Spleen (tissue), 11 donors: ENCODE data around the gene RPL29. TPM values are rescaled to one million over a fixed set of nuclear protein-coding genes. Genes with fewer than 3 reads are reported as not detected.
A peak's percentile ranks its signal among the peaks of the same experiment; 100 is the strongest.

Experiments used
- DNase-seq: peaks from one replicate; pipeline ENCODE4 v3.0.0-alpha.2; 2020
- H3K27ac ChIP-seq, 8 donors: fragments of 200-600 bp; sonication (generic) in 7 of 8; 1 replicate in 4 of 8; 2 replicates in 4 of 8; pipeline versions ENCODE4 v1.5.0 to v1.8.0; 2016 to 2021; ENCODE audit warnings: inconsistent platforms in 4 of 8, mild to moderate bottlenecking in 4 of 8, moderate library complexity in 1 of 8
- H3K27me3 ChIP-seq, 7 donors: fragments of 200-600 bp; sonication (generic) in 6 of 7; replicated peaks in 1 of 7; 1 replicate in 4 of 7; 2 replicates in 3 of 7; pipeline versions ENCODE4 v1.5.0 to v1.8.0; 2016 to 2021; ENCODE audit warnings: inconsistent platforms in 3 of 7, mild to moderate bottlenecking in 1 of 7
- H3K36me3 ChIP-seq, 6 donors: fragments of 200-600 bp; sonication (generic) in 5 of 6; 1 replicate in 4 of 6; 2 replicates in 2 of 6; pipeline versions ENCODE4 v1.5.0 to v1.8.0; 2016 to 2021; ENCODE audit warnings: inconsistent platforms in 2 of 6
- H3K4me1 ChIP-seq, 6 donors: fragments of 200-600 bp; sonication (generic) in 5 of 6; 1 replicate in 3 of 6; 2 replicates in 3 of 6; pipeline versions ENCODE4 v1.5.0 to v1.8.0; 2016 to 2021; ENCODE audit warnings: inconsistent platforms in 3 of 6
- H3K4me3 ChIP-seq, 8 donors: fragments of 200-600 bp; sonication (generic) in 7 of 8; 1 replicate in 4 of 8; 2 replicates in 4 of 8; pipeline versions ENCODE4 v1.5.0 to v1.8.0; 2016 to 2021; ENCODE audit warnings: inconsistent platforms in 4 of 8, mild to moderate bottlenecking in 4 of 8, moderate library complexity in 2 of 8
- H3K9me3 ChIP-seq, 8 donors: fragments of 200-600 bp; sonication (generic) in 7 of 8; 1 replicate in 4 of 8; 2 replicates in 4 of 8; pipeline versions ENCODE4 v1.5.0 to v1.8.0; 2016 to 2021; ENCODE audit warnings: inconsistent platforms in 4 of 8
- POLR2A ChIP-seq, 3 donors: fragments of 450-650 bp; IDR thresholded peaks; one replicate each; pipeline ENCODE4 v1.5.1; 2017; ENCODE audit warnings: antibody characterized with exemption in 3 of 3, mild to moderate bottlenecking in 1 of 3
- POLR2AphosphoS5 ChIP-seq, 3 donors: sonication (generic); formaldehyde crosslinking; IDR thresholded peaks; one replicate each; pipeline ENCODE4 v1.5.1; 2017; ENCODE audit warnings: antibody characterized with exemption in 3 of 3
- WGBS, 5 donors: extraction: QIAGEN DNeasy Blood & Tissue Kit in 3 of 5; methylation state at CpG; one replicate each; pipeline versions ENCODE4 v1.1.5 to v1.1.7; 2013 to 2018; 5-methylcytosine and 5-hydroxymethylcytosine counted together
- intact Hi-C: fragments of 100-400 bp; cut with DNase I; formaldehyde crosslinking; loops from one replicate; pipeline ENCODE4 v1.15.0; 2023; ENCODE audit warnings: low total_unique reads
- polyA plus RNA-seq, 3 donors: library from polyadenylated mRNA; stranded (reverse); fragments of 200-250 nt; gene quantifications; one replicate each; pipeline ENCODE4 v1.2.1, GENCODE V29; 2013
- total RNA-seq, 7 donors: library from RNA; depleted of rRNA in 3 of 7; stranded (reverse); fragments of >200 nt in 3 of 7; fragmentation: NEBNext Ultra II Directional in 4 of 7; extraction: Animal tissue kit (Norgen Biotek cat#: 25700) in 4 of 7; gene quantifications; one replicate each; pipeline versions ENCODE4 v1.1.0 to v1.2.1, GENCODE V29; 2016 to 2021
- TF ChIP-seq, protein P1 (sequence below), 11 experiments: fragments of 200-600 bp in 7 of 11; fragments of 450-650 bp in 4 of 11; sonication (generic) in 4 of 11; IDR thresholded peaks in 8 of 11; conservative IDR thresholded peaks in 3 of 11; 1 replicate in 7 of 11; 2 replicates in 4 of 11; pipeline versions ENCODE4 v1.4.0 to v1.8.0; 2016 to 2021; ENCODE audit warnings: antibody characterized with exemption in 11 of 11, inconsistent platforms in 4 of 11, mild to moderate bottlenecking in 1 of 11
- donor health status: healthy with polysubstance abuse.
- donor health status: DM: no; HTN: no; CAD: no; lungs with moderate emphysema.
- donor health status: DM: no; HTN: no; CAD: no.
- donor health status: Bipolar disorder and iron deficiency.
- donor health status: healthy.
- donor health status: DM: no; HTN: no; CAD: no.
- donor health status: DM: yes; HTN: yes; CAD: no.

The RPL29 gene
- total and polyA plus RNA-seq, 10 donors: 684 to 4,302 (median 1,095) TPM

DNA sequence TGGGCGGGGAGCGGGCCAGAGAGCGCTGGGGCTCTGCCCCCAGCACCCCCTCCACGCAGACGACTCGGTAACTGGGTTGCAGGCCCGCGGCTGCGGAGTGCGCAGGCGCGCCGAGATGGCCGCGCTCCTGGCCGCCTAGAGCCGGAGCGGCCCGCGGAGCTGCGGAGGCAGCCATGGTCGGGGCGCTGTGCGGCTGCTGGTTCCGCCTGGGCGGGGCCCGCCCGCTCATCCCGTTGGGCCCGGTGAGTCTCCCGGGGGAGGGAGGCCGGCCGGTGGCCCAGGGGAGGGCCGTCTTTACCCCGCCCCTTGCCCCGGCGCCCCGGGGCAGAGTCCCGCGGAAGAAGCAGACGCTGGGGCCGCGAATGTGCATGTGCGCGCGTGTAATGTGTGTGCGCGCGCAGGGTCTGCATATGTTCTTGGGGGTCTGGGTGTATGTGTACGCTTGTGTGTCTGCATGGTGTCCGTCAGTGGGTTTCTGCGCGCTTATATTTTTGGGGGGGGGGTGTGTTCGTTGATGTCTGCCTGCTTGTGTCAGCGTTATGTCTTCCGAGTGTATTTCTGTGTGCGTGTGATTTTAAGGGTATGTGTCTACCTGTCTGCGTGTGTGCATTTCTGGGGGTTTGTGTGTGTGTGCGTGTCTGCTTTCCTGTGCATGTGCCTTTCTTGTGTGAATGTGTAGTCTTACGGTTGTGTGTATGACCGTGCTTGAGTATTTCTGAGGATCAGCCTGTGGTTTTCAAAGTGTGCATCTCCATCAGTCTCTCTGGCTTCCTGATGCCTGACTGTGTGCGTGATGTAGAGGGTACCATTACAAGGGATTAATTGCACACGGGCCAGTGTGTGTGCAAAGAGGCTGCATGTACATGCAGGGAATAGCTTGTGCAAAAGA, 20.5 kb downstream of the RPL29 start, which contains the start of gene ABHD14A:
TSS of gene ABHD14A (plus strand) at position 102 of the 889 bp plus-strand sequence. CDS start at position 174, 72 bp downstream.
- 0 to 1% (median 0%) methylated on average over 20 to 63 of the region's 63 CpGs for WGBS, 5 donors
- TF ChIP-seq POLR2AphosphoS5 (IDR thresholded peaks at IDR 0.05) (peak; percentile 79 to 86 (median 85)), POLR2A (IDR thresholded peaks at IDR 0.05) (no peak)
- TF ChIP-seq, protein P1, sequence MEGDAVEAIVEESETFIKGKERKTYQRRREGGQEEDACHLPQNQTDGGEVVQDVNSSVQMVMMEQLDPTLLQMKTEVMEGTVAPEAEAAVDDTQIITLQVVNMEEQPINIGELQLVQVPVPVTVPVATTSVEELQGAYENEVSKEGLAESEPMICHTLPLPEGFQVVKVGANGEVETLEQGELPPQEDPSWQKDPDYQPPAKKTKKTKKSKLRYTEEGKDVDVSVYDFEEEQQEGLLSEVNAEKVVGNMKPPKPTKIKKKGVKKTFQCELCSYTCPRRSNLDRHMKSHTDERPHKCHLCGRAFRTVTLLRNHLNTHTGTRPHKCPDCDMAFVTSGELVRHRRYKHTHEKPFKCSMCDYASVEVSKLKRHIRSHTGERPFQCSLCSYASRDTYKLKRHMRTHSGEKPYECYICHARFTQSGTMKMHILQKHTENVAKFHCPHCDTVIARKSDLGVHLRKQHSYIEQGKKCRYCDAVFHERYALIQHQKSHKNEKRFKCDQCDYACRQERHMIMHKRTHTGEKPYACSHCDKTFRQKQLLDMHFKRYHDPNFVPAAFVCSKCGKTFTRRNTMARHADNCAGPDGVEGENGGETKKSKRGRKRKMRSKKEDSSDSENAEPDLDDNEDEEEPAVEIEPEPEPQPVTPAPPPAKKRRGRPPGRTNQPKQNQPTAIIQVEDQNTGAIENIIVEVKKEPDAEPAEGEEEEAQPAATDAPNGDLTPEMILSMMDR (IDR thresholded peaks at IDR 0.05 in 8 of 11, conservative IDR thresholded peaks at IDR 0.05 in 3 of 11): peak in 1 of 11 experiments; percentile 25
- Histone ChIP-seq H3K27ac (peak within 1 kb of the TSS; percentile 84 to 95 (median 92)), H3K4me3 (peak within 1 kb of the TSS; percentile 70 to 93 (median 74)), H3K27me3 (no peaks in the 10 kb centered on the region), H3K9me3 (no peaks in the 10 kb centered on the region), H3K36me3 (peaks cover 0 to 12% (median 0%) of the 10 kb centered on the region in 6 donors), H3K4me1 (peaks cover 27 to 77% (median 50%) of the 10 kb centered on the region in 6 donors)
- DNase-seq: peak; percentile 94
- intact Hi-C loops: no loop called here

DNA sequence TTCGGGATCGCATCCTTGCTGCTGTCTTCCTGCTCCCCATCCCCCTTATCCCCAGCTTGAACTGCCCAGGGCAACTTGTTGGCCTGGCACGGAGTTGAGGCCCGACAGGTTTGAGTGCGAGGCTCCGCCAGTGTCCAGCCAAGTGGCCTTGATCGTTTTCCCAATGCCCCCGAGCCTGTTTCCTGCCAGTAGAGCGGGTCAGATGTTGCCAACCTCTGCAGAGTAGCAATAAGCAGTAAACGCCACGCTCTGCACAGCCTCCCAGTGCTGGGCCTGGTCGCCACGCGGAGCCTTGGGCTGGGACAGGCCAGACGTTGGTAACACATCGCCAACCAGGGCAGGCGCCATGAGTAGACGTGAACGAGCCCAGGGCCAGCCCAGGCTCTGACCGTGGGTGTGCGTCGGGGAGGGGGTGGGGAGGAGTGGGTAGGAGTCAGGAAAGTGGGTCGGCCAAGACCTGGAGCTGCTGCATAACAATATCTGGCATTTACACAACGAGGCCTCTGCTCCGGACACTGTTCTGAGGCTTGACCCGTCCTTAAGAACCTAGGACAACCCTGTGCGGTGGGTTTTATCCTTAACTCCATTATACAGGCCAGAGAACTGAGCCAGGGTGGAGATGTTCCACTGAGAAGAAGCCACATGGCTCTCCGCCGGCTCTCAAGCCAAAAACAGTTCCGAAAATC, 21.3 kb downstream of the RPL29 start:
- no peak for TF ChIP-seq POLR2AphosphoS5 (IDR thresholded peaks at IDR 0.05)
- no peak for TF ChIP-seq POLR2A (IDR thresholded peaks at IDR 0.05)
- TF ChIP-seq, protein P1 (IDR thresholded peaks at IDR 0.05 in 8 of 11, conservative IDR thresholded peaks at IDR 0.05 in 3 of 11): peak in 6 of 11 experiments; percentile 16 to 76 (median 60)
- Histone ChIP-seq H3K4me1 (peaks cover 27 to 79% (median 52%) of the 10 kb centered on the region in 6 donors), H3K27ac (peak overlapping the region; percentile 84 to 95 (median 92)), H3K9me3 (no peaks in the 10 kb centered on the region), H3K36me3 (peaks cover 0 to 10% (median 0%) of the 10 kb centered on the region in 6 donors), H3K27me3 (no peaks in the 10 kb centered on the region), H3K4me3 (peak overlapping the region; percentile 70 to 93 (median 74))
- intact Hi-C loops: no loop called here
- WGBS, 5 donors: 15 to 23% (median 18%) methylated on average over 22 to 30 of the region's 30 CpGs
- DNase-seq: peak; percentile 91

DNA sequence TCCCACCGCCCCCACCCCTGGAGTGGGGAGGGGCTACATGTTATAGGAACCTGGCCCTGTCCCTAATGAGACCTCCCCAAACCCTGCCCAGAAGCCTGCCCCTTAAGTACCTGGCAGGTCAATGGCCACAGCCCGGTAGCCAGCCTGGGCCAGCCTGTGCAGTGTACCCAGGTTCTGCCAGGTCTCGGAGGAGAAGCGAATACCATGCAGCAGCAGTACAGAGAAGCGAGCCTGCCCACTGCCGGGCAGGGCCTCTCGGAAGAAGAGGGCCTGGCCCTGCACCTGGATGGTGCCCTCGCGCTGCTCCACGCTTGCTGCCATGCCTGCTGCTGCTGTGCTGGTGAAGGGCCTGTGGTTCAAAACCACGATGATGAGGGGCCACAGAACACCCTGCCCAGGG, 24.3 kb downstream of the RPL29 start:
- no peak for DNase-seq
- Histone ChIP-seq H3K4me3 (no peak overlapping the region), H3K27ac (peak overlapping the region in 1 of 8 donors; percentile 5), H3K9me3 (no peaks in the 10 kb centered on the region), H3K36me3 (peaks cover 0 to 10% (median 0%) of the 10 kb centered on the region in 6 donors), H3K27me3 (peaks cover 0 to 18% (median 0%) of the 10 kb centered on the region in 7 donors), H3K4me1 (peaks cover 26 to 92% (median 62%) of the 10 kb centered on the region in 6 donors)
- WGBS, 5 donors: 73 to 95% (median 92%) methylated on average over 3 to 11 of the region's 11 CpGs
- intact Hi-C loops: no loop called here
- TF ChIP-seq, protein P1 (IDR thresholded peaks at IDR 0.05 in 8 of 11, conservative IDR thresholded peaks at IDR 0.05 in 3 of 11): no peak
- TF ChIP-seq POLR2AphosphoS5 (IDR thresholded peaks at IDR 0.05): no peak
- TF ChIP-seq POLR2A (IDR thresholded peaks at IDR 0.05): no peak
